DND-41 (cell line): ENCODE data around the gene NAT8L.

Experiments
- ATAC-seq: fragments of 200-7000 bp; cut with Tn5 transposase; 3 replicates; pipeline ENCODE4 v1.9.1; 2021; ENCODE audit warnings: low read depth; ENCODE audit not compliant: insufficient read depth
- DNase-seq: peaks from one replicate; pipeline ENCODE4 v3.0.0-alpha.2; 2020
- H2AFZ ChIP-seq: 2 replicates; pipeline ENCODE4 v1.6.0; 2012; ENCODE audit warnings: low read depth, low read length
- H3K27ac ChIP-seq: 2 replicates; pipeline ENCODE4 v1.5.1; 2012; ENCODE audit warnings: low read length, inconsistent platforms
- H3K27me3 ChIP-seq: fragments of 200-600 bp; sonication (generic); 2 replicates; pipeline ENCODE4 v1.6.0; 2012; ENCODE audit warnings: low read length, mild to moderate bottlenecking, inconsistent platforms; ENCODE audit not compliant: insufficient read depth, poor library complexity
- H3K36me3 ChIP-seq: 2 replicates; pipeline ENCODE4 v1.5.1; 2012; ENCODE audit warnings: low read length, inconsistent platforms; ENCODE audit not compliant: insufficient read depth
- H3K4me1 ChIP-seq: 2 replicates; pipeline ENCODE4 v1.5.1; 2012; ENCODE audit warnings: mild to moderate bottlenecking, low read length; ENCODE audit not compliant: insufficient read depth
- H3K4me2 ChIP-seq: 2 replicates; pipeline ENCODE4 v1.6.0; 2012; ENCODE audit warnings: mild to moderate bottlenecking, moderate library complexity, low read length, inconsistent platforms; ENCODE audit not compliant: insufficient read depth
- H3K4me3 ChIP-seq, 2 experiments: fragments of 200-600 bp in 1 of 2; shearing (Covaris generic) in 1 of 2; 2 replicates each; pipeline ENCODE4 v1.5.1; 2012 to 2016; ENCODE audit warnings: inconsistent platforms in 2 of 2, low read length in 2 of 2, mild to moderate bottlenecking in 2 of 2, low read depth in 1 of 2, moderate library complexity in 1 of 2
- H3K79me2 ChIP-seq: 2 replicates; pipeline ENCODE4 v1.6.0; 2012; ENCODE audit warnings: low read length, inconsistent platforms; ENCODE audit not compliant: insufficient read depth
- H3K9ac ChIP-seq: 2 replicates; pipeline ENCODE4 v1.6.0; 2012; ENCODE audit warnings: low read depth, mild to moderate bottlenecking, inconsistent platforms, low read length, moderate library complexity
- H3K9me3 ChIP-seq: 2 replicates; pipeline ENCODE4 v1.5.1; 2012; ENCODE audit warnings: low read length, moderate library complexity, mild to moderate bottlenecking, inconsistent platforms; ENCODE audit not compliant: insufficient read depth, severe bottlenecking
- H4K20me1 ChIP-seq: 2 replicates; pipeline ENCODE4 v1.6.0; 2012; ENCODE audit warnings: low read length; ENCODE audit not compliant: insufficient read depth
- EZH2 ChIP-seq: IDR thresholded peaks from 3 replicates; pipeline ENCODE4 v1.6.1; 2012; ENCODE audit warnings: borderline replicate concordance, low read depth, mild to moderate bottlenecking, moderate library complexity, low read length, inconsistent platforms; ENCODE audit not compliant: severe bottlenecking
- TF ChIP-seq, protein P1 (sequence below): IDR thresholded peaks from 2 replicates; pipeline ENCODE4 v1.5.1; 2012; ENCODE audit warnings: borderline replicate concordance, low read length, moderate library complexity, mild to moderate bottlenecking; ENCODE audit not compliant: poor library complexity, severe bottlenecking; ENCODE audit errors: extremely low read depth

Gene NAT8L

DNA sequence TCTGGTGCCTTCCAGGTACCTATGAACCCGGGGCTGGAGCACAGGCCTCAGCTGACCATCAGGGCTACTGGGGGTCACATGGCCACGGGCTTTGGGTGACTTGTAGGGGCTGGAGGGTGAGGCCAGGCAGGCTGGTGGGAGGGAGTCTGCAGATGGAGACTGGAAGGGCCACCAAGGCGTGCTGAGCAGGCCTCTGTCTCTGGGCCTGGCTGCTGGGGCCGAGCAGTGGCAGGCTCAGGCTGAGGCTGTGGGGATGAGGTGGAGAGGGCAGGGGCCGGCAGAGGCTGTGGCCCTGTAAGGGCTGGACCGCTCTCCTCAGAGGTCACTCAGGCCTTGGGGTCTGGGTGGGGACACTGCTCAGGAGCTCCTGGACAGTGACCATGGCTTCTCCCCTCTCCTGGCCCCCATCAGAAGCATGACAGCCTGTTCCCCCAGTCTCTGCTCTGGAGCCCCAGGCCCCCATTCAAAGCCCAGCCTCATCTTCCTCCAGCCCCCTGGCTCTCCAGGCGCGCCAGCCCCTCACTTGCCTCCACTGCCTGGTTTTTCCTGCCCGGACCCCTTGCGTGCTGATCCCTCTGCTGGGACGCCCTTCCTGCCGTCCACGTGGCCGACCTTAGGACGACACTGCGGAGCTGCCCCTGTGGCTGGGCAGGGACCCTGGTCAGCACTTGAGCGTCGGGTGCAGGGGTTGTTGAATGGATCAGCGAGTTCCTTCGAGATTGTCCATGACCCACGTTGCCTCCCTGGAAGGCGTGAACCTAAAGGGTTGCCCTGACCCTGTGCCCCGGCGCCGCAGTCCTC is 11.1 kb upstream of the NAT8L start:
- H3K27me3 ChIP-seq = no peaks in the 10 kb centered on the region
- H2AFZ ChIP-seq = no peak overlapping the region
- H3K9me3 ChIP-seq = no peaks in the 10 kb centered on the region
- H3K36me3 ChIP-seq = no peaks in the 10 kb centered on the region
- no peak for TF ChIP-seq EZH2
- TF ChIP-seq, protein P1, sequence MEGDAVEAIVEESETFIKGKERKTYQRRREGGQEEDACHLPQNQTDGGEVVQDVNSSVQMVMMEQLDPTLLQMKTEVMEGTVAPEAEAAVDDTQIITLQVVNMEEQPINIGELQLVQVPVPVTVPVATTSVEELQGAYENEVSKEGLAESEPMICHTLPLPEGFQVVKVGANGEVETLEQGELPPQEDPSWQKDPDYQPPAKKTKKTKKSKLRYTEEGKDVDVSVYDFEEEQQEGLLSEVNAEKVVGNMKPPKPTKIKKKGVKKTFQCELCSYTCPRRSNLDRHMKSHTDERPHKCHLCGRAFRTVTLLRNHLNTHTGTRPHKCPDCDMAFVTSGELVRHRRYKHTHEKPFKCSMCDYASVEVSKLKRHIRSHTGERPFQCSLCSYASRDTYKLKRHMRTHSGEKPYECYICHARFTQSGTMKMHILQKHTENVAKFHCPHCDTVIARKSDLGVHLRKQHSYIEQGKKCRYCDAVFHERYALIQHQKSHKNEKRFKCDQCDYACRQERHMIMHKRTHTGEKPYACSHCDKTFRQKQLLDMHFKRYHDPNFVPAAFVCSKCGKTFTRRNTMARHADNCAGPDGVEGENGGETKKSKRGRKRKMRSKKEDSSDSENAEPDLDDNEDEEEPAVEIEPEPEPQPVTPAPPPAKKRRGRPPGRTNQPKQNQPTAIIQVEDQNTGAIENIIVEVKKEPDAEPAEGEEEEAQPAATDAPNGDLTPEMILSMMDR = no peak
- no peak overlapping the region for H3K27ac ChIP-seq
- 0 out of 2 replicates have a peak, but pooled peaks cover 2% of the 10 kb centered on the region for H3K79me2 ChIP-seq
- DNase-seq (no peak), ATAC-seq (no peak)
- no peak overlapping the region for H3K9ac ChIP-seq
- H3K4me3 ChIP-seq = no peak overlapping the region
- H3K4me2 ChIP-seq = no peak overlapping the region
- peaks cover 22% of the 10 kb centered on the region for H4K20me1 ChIP-seq
- H3K4me1 ChIP-seq = peaks cover 2% of the 10 kb centered on the region

DNA sequence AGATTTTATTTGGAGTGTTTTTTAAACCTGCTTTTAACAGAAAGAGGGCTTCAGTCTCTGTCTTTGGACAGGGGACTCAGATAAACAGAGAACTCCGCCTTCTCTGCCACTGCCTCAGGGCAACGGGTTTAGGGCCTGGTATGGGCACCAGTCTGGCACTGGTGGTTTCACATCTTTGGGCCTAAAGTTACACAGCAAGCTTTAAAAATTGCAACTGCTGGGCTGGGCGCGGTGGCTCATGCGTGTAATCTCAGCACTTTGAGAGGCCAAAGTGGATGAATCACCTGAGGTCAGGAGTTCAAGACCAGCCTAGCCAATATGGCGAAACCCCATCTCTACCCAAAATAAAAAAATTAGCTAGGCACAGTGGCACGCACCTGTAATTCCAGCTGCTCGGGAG is 10.3 kb upstream of the NAT8L start:
- no peaks in the 10 kb centered on the region for H3K79me2 ChIP-seq
- no peak for DNase-seq
- H4K20me1 ChIP-seq = peaks cover 14% of the 10 kb centered on the region
- TF ChIP-seq, protein P1 = no peak
- no peak for TF ChIP-seq EZH2
- H3K36me3 ChIP-seq = no peaks in the 10 kb centered on the region
- H3K27me3 ChIP-seq = no peaks in the 10 kb centered on the region
- H3K9ac ChIP-seq = no peak overlapping the region
- no peak overlapping the region for H3K27ac ChIP-seq
- H3K9me3 ChIP-seq = no peaks in the 10 kb centered on the region
- no peak overlapping the region for H2AFZ ChIP-seq
- H3K4me1 ChIP-seq = no peaks in the 10 kb centered on the region
- H3K4me2 ChIP-seq = no peak overlapping the region
- H3K4me3 ChIP-seq = no peak overlapping the region
- no peak for ATAC-seq

DNA sequence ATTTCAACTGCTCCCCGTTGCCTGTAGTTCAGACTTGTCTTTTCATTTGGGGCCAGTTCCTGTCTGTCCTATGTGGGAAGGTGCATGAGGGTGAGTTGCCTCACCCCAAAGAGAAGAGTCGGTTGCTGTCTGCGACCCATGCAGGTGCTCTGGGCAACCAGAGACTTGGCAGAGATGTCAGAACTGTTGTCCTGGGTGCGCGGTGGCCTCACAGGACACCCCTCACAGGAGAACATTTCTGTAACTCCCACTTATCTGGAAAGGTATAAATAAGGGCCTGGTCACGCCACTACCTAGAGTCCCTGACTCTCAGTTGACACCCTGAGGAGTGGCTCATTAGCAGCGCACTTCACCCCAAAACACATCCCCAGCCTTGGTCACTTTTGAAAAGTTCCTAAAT is 9.7 kb upstream of the NAT8L start:
- ATAC-seq (no peak), DNase-seq (no peak)
- Histone ChIP-seq H3K4me1 (no peaks in the 10 kb centered on the region), H4K20me1 (peaks cover 8% of the 10 kb centered on the region), H3K79me2 (no peaks in the 10 kb centered on the region), H2AFZ (no peak overlapping the region), H3K4me2 (no peak overlapping the region), H3K4me3 (no peak overlapping the region), H3K27ac (no peak overlapping the region), H3K27me3 (no peaks in the 10 kb centered on the region), H3K9ac (no peak overlapping the region), H3K9me3 (no peaks in the 10 kb centered on the region), H3K36me3 (no peaks in the 10 kb centered on the region)
- TF ChIP-seq, protein P1 = no peak
- no peak for TF ChIP-seq EZH2
